SIG-M5 (cell line): ENCODE results near the gene TRAIP.

ENCODE experiments used
- DNase-seq: peaks from one replicate; lab custom pipeline; 2025; lab: John Stamatoyannopoulos, UW

Gene TRAIP

DNA sequence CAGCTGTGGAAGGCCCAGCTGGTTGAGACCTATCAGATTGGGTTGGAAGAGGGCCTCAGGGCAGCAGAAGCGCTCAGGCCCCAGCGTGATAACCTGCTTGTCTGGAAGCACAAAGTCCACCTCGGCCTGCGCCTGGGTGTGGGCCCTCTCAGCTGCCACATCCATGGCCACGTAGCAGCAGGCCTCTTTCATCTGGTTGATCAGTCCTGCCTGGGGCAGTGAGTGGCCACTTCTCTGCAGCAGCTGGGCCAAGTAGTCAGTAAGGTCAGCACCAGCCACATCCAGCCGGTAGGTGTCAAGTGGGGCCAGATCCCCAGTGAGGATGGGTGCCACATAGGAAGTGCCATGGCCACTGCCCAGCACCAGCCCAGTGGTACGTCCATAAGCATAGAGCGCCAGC, 17.3 kb upstream of the TRAIP start:
- no peak for DNase-seq

DNA sequence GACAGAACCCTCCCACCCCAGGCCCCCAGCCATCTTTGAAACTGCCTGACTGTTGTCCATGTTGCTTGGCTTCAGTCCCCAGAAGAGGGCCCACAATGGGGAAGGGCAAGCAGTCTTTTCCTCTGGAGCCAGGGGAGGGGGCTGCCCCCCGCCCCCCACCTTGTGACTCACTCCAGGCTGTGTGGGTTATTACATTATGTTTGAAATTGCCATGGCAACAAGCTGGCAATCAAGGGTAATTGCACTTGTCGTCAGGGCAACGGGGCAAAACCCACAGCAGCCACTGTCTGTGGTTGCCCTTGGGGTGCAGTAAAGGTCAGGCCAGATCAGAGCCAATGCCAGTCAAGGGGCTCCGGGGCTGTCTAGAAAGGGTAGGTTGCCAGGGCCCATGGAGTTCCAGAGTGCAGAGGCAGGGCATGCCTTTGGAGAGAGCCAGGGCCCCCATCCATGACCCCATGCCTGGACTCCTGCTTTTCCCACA, 16.5 kb upstream of the TRAIP start:
- no peak for DNase-seq

DNA sequence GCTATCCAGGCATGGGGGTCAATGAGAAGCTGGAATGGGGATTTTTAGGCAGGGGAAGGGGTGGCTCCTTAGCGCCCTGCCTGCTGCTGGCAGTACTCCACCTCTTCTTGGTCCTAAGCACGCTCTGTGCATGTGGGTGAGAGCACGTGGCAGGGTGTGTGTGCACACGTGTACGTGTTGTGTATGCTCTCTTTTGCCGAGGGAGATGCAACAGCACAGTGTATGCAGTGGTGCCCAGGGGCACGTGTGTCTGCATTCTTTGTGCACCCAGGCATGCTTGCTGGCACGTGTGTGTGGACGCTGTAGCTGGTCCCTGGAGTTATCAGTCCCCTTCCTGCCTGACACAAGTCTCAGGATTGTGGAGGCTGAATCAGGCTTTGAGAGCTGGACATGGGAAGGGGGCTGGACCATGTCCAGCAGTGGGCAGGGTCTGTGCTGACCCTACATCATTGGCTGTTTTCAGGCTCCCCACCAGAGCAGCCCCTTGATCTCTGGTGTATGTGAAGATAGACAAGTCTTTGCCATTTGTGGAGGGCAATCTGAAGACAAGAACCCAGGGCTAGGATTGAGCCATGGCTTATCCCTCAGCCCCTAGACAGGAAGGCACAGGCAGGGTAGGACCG, 15.3 kb upstream of the TRAIP start:
- no peak for DNase-seq

GRCh38 chr3:49869525-49870126, 13.3 kb upstream of the TRAIP start, which contains the start of gene CAMKV:
CAMKV (minus strand) TSS chr3:49869906; CDS start chr3:49862388, 7,518 bp downstream.
- no peak for DNase-seq

GRCh38 chr3:49868862-49869466, 12.6 kb upstream of the TRAIP start:
- DNase-seq: no peak

DNA sequence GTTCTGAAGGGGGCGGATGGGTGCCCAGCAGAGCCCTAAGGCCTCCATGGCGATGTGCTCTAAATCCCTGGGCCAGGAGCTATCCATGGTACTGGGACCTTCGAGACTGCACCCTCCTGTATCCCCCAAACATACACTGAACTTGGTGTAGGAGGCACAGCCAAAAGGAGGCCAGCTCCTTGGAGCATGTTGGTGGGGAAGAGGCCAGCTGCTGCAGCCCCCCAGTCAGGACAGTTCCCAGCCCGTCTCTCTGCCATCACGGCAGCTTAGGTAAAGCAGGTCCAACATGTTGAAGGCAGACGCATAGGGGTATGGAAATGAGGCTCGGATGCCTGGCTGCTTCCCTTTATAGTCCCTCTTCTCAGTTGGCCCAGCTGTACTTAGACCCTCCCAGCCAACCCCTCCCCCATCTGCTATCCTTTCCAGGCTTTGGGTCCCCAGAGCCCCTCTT, 11.5 kb upstream of the TRAIP start:
- DNase-seq: no peak

DNA sequence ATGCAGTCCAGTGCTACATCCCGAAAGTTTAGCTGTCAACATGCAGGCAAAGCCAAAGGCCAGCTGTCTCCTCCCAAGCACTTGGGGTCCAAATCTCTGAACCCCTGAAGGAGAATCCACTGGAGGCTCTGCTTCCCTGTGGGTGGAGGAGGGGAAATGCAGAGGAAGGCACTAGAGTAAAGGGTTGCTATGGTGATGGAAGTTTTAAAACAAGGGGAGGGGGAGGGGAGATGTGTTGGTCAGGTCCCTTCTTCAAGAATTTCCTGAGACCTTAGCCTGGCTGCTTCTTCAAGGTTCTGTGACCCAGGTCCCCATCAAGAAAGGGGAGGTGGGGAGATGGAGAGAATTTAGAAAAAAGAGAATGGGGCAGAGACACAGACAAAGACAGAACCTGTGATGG, 11.0 kb upstream of the TRAIP start:
- DNase-seq: no peak

DNA sequence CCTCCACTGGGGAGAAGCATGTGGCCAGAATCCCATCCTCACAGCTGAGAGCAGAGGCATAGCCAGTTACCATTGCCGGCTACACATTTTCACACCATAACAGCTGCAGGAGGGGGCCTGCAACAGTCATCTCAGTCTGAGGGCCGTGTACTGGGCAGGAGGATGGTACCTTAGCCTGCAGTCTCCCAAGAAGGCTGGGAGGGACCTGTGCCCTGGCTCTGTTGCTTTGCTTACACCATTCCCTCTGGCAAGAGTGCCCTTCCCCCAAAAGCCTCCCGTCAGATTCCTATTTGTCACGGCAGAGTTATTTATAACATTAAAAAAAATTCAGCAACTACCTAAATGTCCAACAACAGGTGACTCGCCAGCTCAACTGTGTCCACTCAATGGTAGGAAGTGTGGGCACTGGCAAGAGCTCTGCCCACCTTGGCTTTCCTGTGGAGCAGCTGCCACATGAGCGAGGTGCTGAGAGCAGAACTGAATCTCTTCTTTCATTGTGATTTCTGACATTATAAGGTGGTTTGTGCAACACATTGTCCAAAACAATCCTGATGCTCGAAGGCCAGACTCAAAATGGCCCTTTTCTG, 8.9 kb upstream of the TRAIP start:
- DNase-seq: no peak

DNA sequence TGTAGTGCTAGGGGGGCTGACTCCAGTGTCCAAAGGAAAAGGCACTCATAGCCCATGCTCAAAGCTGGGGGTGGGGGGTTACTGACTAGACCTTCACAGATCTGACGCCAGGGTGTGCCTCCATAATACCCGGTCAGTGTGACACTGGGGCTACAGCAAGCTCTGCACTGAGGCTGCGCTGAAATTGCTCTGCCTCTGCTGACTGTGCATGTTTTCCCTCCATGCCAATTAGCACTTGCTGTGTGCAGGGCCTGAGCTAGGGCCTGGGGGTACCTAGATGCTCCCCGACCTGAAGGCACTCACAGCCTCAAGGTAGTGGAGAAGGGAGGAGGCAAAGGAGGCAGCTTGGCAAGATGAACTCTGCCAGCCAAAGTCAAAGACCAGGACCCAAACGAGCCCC, 8.1 kb upstream of the TRAIP start:
- DNase-seq: no peak

DNA sequence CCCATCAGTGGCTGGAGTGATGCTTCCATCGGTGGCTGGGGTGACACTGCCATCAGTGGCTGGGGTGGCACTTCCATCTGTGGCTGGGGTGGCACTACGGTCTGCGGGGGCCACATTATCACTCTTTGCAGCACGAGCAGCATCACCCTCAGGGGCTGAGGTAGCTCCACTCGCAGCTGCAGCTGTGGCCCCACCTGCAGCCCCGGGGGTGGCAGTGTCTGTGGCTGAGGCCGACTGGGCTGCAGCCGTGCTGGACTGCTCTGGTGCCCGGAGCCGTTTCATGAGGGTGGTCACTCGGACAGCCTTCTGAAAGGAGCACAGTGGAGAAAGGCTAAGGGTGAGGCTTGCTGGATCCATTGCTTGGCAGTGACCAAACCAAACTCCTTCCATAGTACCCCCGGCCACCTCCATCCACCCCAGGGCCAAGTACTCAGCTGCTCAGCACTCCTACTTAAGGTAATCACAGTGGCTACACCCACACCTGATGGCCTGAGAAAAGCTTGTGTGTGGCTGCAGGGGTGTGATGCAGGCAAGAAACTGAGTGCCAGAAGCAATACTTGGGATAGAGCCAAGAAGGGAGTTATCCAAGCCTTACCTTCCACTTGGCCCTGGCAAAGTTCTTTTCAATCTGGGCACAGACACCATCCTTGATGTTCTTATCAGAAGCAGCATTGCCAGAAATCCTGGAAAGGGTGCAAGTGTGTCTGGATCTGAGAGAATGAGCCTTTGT, 3.4 kb upstream of the TRAIP start:
- DNase-seq: no peak

GRCh38 chr3:49855662-49856061, 702 bp downstream of the TRAIP start:
- DNase-seq: no peak

- no peak for DNase-seq
Measured at GRCh38 chr3:49845694-49846093, 10.7 kb downstream of the TRAIP start.

GRCh38 chr3:49844464-49845183, 11.7 kb downstream of the TRAIP start:
- no peak for DNase-seq

GRCh38 chr3:49842843-49843517, 13.4 kb downstream of the TRAIP start:
- DNase-seq: no peak

DNA sequence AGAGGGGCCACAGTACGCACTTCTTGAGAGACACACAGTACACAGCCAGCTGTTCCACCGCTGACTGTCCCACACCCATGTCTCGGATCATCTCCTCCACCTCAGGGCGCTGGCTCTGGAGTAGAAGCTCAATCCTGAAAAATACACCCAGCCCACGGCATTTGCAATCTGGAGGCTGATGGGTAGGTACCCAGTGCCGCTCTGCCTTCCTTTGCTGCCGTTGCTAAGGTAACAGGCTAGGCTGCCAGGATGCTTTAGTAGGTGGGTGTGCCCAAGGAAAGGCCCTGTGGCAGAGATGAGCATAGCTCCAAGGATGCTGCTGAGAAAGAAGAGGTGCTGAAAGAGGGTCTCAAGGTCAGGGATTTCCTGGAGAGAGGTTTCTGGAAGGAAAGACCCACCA, 14.6 kb downstream of the TRAIP start:
- no peak for DNase-seq

- no peak for DNase-seq
Measured at GRCh38 chr3:49841126-49841696, 15.2 kb downstream of the TRAIP start.

- DNase-seq: no peak
Measured at GRCh38 chr3:49840388-49840787, 16.0 kb downstream of the TRAIP start.

DNA sequence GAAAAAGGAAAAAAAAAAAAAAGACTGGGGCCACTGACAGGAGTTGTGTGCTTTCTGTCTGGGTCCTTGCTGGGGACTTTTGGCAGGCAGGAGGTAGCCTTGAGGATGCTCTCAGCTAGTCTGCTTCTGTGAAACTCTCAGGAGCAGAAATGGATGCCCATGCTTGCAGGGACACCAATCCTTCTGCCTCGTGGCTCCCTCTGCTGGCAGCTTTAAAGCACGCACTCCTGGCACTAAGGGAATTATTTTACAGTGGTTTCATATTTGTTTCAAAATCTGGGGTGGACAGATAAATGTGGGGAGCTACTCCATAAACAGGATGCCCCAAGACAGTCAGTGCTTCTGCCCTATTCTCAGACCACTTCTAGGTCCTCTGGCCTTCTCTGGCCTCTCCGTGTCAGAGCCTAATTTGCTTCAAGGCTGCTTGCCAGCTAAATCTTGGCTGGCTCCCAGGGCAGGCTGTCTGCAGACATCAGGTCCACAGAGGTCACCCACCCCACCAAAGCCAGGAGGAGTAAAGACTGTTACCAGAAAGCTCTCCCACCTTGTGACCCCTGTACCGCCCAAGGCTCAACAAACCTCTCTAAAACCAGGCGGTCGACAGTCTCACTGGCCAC, 17.1 kb downstream of the TRAIP start:
- DNase-seq: peak; percentile 20

- DNase-seq: no peak
Measured at GRCh38 chr3:49831341-49831740, 25.0 kb downstream of the TRAIP start.

DNA sequence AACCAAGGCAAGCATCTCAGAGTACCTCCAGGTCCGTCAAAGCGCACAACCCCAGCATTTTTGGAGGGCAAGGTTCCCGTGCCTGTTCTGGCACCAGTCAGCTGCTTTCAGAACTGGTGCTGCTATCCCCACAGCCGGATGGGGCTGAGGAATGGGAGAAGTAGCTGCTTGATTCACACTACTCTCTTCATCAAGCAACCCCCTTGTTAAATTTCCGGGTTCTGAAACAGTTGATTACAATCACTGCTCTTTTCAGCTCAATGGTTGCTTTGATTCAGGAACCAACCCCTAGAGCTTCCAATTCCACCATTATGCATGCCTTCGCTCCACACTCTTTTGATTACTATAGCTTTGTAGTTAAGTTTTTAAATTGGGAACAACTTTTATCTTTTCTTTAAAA, 30.3 kb downstream of the TRAIP start:
- DNase-seq: no peak
